DMS153 treated with DMSO at 0.1 percent for 48 hours (cell line): ENCODE results near the gene HSD17B1.
"Not testable (repeated sequence)": the region's sequence is repeated elsewhere in the genome, so short reads cannot be mapped to it uniquely, and the experiment has no call there.

Experiments
- DNase-seq: peaks from one replicate; lab custom pipeline; 2025; ENCODE audit not compliant: unreplicated experiment; lab: John Stamatoyannopoulos, UW

The HSD17B1 gene

GRCh38 chr17:42545755-42546505, 6.8 kb upstream of the HSD17B1 start:
- DNase-seq: not testable (repeated sequence)

GRCh38 chr17:42547001-42547461, 5.7 kb upstream of the HSD17B1 start:
- DNase-seq: no peak

GRCh38 chr17:42547698-42548069, 5.0 kb upstream of the HSD17B1 start:
- no peak for DNase-seq

GRCh38 chr17:42548070-42548837, 4.5 kb upstream of the HSD17B1 start:
- DNase-seq: peak; percentile 81

GRCh38 chr17:42548993-42549755, 3.5 kb upstream of the HSD17B1 start:
- DNase-seq: no peak

GRCh38 chr17:42553161-42553818, 567 bp downstream of the HSD17B1 start:
- DNase-seq: no peak

GRCh38 chr17:42553866-42554249, 1.1 kb downstream of the HSD17B1 start:
- DNase-seq: no peak

GRCh38 chr17:42554250-42555121, 1.8 kb downstream of the HSD17B1 start:
- DNase-seq: peak; percentile 48

- DNase-seq: no peak
Observed at GRCh38 chr17:42555122-42555622, 2.4 kb downstream of the HSD17B1 start.

- not testable (repeated sequence) for DNase-seq
Observed at GRCh38 chr17:42555961-42556617, 3.4 kb downstream of the HSD17B1 start.

GRCh38 chr17:42559075-42559474, 6.4 kb downstream of the HSD17B1 start:
- no peak for DNase-seq

- no peak for DNase-seq
Observed at GRCh38 chr17:42560246-42560645, 7.5 kb downstream of the HSD17B1 start.

- DNase-seq: peak; percentile 62
Observed at GRCh38 chr17:42561897-42562387, 9.2 kb downstream of the HSD17B1 start, which contains the start of gene COASY. Gene COASY (plus strand): TSS chr17:42562148. CDS start chr17:42562623, 475 bp downstream.

GRCh38 chr17:42562388-42563142, 9.8 kb downstream of the HSD17B1 start:
- no peak for DNase-seq

GRCh38 chr17:42563143-42563509, 10.4 kb downstream of the HSD17B1 start:
- no peak for DNase-seq

- DNase-seq: no peak
Observed at GRCh38 chr17:42563543-42563942, 10.8 kb downstream of the HSD17B1 start.

- no peak for DNase-seq
Observed at GRCh38 chr17:42563950-42564349, 11.2 kb downstream of the HSD17B1 start.

- DNase-seq: no peak
Observed at GRCh38 chr17:42564815-42565522, 12.2 kb downstream of the HSD17B1 start.
